Naive thymus-derived CD4-positive, alpha-beta T cell (primary cell): Measurements from ENCODE around the gene INMT. TPM values are rescaled to one million over a fixed set of nuclear protein-coding genes. Genes with fewer than 3 reads are reported as not detected.

Source experiments
- ATAC-seq: fragments of 150-1000 bp; cut with Tn5 transposase; 2 replicates; pipeline ENCODE4 v1.10.0; 2021; ENCODE audit warnings: mild to moderate bottlenecking, moderate library complexity
- CTCF ChIA-PET: fragments of 350-600 bp; sonication (Branson Sonifier 250); formaldehyde crosslinking; loops from one replicate; lab custom pipeline; 2021; ENCODE audit warnings: antibody characterized with exemption; lab: Charles Lee
- POLR2A ChIA-PET: fragments of 350-600 bp; sonication (Branson Sonifier 250); formaldehyde crosslinking; loops from one replicate; lab custom pipeline; 2021; ENCODE audit warnings: antibody characterized with exemption, inconsistent platforms; lab: Charles Lee
- DNase-seq, 9 donors: peaks; one replicate each; pipeline versions ENCODE4 v3.0.0 to v3.0.0-alpha.2; 2020 to 2022; ENCODE audit warnings: mixed read lengths in 1 of 9
- H3K27ac ChIP-seq: one replicate; pipeline ENCODE4 v1.7.0; 2013; ENCODE audit warnings: mild to moderate bottlenecking, low read depth, low read length, moderate library complexity
- H3K27me3 ChIP-seq, 2 donors: one replicate each; pipeline ENCODE4 v1.7.0; 2013; ENCODE audit warnings: low read length in 2 of 2, mild to moderate bottlenecking in 2 of 2, moderate library complexity in 2 of 2; ENCODE audit not compliant: control insufficient read depth in 2 of 2, insufficient read depth in 2 of 2
- H3K36me3 ChIP-seq, 3 experiments: 1 replicate in 2 of 3; 2 replicates in 1 of 3; pipeline ENCODE4 v1.7.0; 2013; ENCODE audit warnings: low read length in 3 of 3, mild to moderate bottlenecking in 3 of 3, moderate library complexity in 1 of 3; ENCODE audit not compliant: insufficient read depth in 3 of 3, control insufficient read depth in 2 of 3
- H3K4me1 ChIP-seq, 2 donors: one replicate each; pipeline ENCODE4 v1.7.0; 2013; ENCODE audit warnings: low read length in 2 of 2, mild to moderate bottlenecking in 2 of 2, moderate library complexity in 1 of 2; ENCODE audit not compliant: control insufficient read depth in 2 of 2, insufficient read depth in 2 of 2
- H3K4me3 ChIP-seq: 2 replicates; pipeline ENCODE4 v1.7.0; 2013; ENCODE audit warnings: mild to moderate bottlenecking, low read length
- H3K9me3 ChIP-seq, 3 experiments: 1 replicate in 2 of 3; 2 replicates in 1 of 3; pipeline ENCODE4 v1.7.0; 2013; ENCODE audit warnings: low read length in 3 of 3; ENCODE audit not compliant: control insufficient read depth in 2 of 3
- H3K27ac Mint-ChIP-seq, 9 donors: one replicate each; pipeline ENCODE4 v1.8.0; 2020 to 2022; ENCODE audit warnings: mixed read lengths in 9 of 9, mild to moderate bottlenecking in 8 of 9, moderate library complexity in 5 of 9, inconsistent platforms in 2 of 9
- H3K27me3 Mint-ChIP-seq, 5 donors: one replicate each; pipeline ENCODE4 v1.8.0; 2021 to 2022; ENCODE audit warnings: mixed read lengths in 5 of 5, mild to moderate bottlenecking in 1 of 5
- H3K36me3 Mint-ChIP-seq, 5 donors: one replicate each; pipeline ENCODE4 v1.8.0; 2020 to 2022; ENCODE audit warnings: mixed read lengths in 5 of 5, mild to moderate bottlenecking in 3 of 5, inconsistent platforms in 1 of 5
- H3K4me1 Mint-ChIP-seq, 7 donors: one replicate each; pipeline ENCODE4 v1.8.0; 2020 to 2022; ENCODE audit warnings: mixed read lengths in 7 of 7, mild to moderate bottlenecking in 3 of 7, inconsistent platforms in 1 of 7
- H3K4me3 Mint-ChIP-seq, 10 donors: one replicate each; pipeline ENCODE4 v1.8.0; 2020 to 2022; ENCODE audit warnings: mild to moderate bottlenecking in 10 of 10, mixed read lengths in 10 of 10, moderate library complexity in 6 of 10, inconsistent platforms in 2 of 10
- H3K9me3 Mint-ChIP-seq, 11 donors: one replicate each; pipeline ENCODE4 v1.8.0; 2020 to 2022; ENCODE audit warnings: mixed read lengths in 11 of 11, mild to moderate bottlenecking in 4 of 11, inconsistent platforms in 1 of 11, moderate library complexity in 1 of 11
- intact Hi-C, 2 donors: fragments of 100-400 bp; cut with micrococcal nuclease; formaldehyde crosslinking; loops; one replicate each; pipeline ENCODE4 v1.15.1; 2023
- polyA plus RNA-seq, 2 donors: library from polyadenylated mRNA; unstranded; fragments of 300-500 nt; fragmentation: Illumina TruSeq; gene quantifications; one replicate each; pipeline ENCODE4 v1.2.3, GENCODE V29; 2021
- total RNA-seq, 6 experiments: library from RNA in 5 of 6; stranded (reverse) in 5 of 6; gene quantifications; 1 replicate in 5 of 6; 2 replicates in 1 of 6; pipeline ENCODE4 v1.2.3 and lab custom pipeline; 2021 to 2026

Gene INMT
- total and polyA plus RNA-seq, 7 experiments from 2014 or later: 0.24 to 4.8 (median 0.55) TPM; not detected in 1

- DNase-seq (no peak), ATAC-seq (no peak)
- Mint-ChIP-seq H3K4me3 (no peak overlapping the region), H3K4me1 (peaks cover 0 to 2% (median 0%) of the 10 kb centered on the region in 7 donors), H3K36me3 (peaks cover 0 to 5% (median 0%) of the 10 kb centered on the region in 5 donors), H3K27ac (no peak overlapping the region), H3K27me3 (peaks cover 0 to 14% (median 8%) of the 10 kb centered on the region in 5 donors), H3K9me3 (peaks cover 0 to 3% (median 0%) of the 10 kb centered on the region in 11 donors)
- POLR2A ChIA-PET: interaction anchor here (0.5 kb wide), 1 partner anchor 27 kb away, joined by 3 read pairs; no protein-coding TSS in a partner anchor
- CTCF ChIA-PET: interaction anchor here (0.6 kb wide), 1 partner anchor 25 kb away, joined by 5 read pairs; no protein-coding TSS in a partner anchor
- H3K4me1 ChIP-seq: no peaks in the 10 kb centered on the region
- H3K9me3 ChIP-seq: peaks cover 0 to under 1% (median 0%) of the 10 kb centered on the region in 3 experiments
- no peaks in the 10 kb centered on the region for H3K36me3 ChIP-seq
- no peak overlapping the region for H3K4me3 ChIP-seq
- H3K27me3 ChIP-seq: no peaks in the 10 kb centered on the region
- intact Hi-C loops: no loop called here
- H3K27ac ChIP-seq: no peak overlapping the region
These were observed 3.6 kb downstream of the INMT start for GRCh38 chr7:30755384-30756154.

GRCh38 chr7:30757342-30757692, 5.4 kb downstream of the INMT start:
- Histone ChIP-seq H3K27ac (no peak overlapping the region), H3K27me3 (no peaks in the 10 kb centered on the region), H3K36me3 (no peaks in the 10 kb centered on the region), H3K9me3 (no peaks in the 10 kb centered on the region), H3K4me3 (no peak overlapping the region), H3K4me1 (no peaks in the 10 kb centered on the region)
- Mint-ChIP-seq H3K27me3 (peaks cover 0 to 14% (median 8%) of the 10 kb centered on the region in 5 donors), H3K27ac (no peak overlapping the region), H3K36me3 (peaks cover 0 to 4% (median 0%) of the 10 kb centered on the region in 5 donors), H3K4me1 (peaks cover 0 to 2% (median 0%) of the 10 kb centered on the region in 7 donors), H3K9me3 (peaks cover 0 to 3% (median 0%) of the 10 kb centered on the region in 11 donors), H3K4me3 (no peak overlapping the region)
- intact Hi-C loops: no loop called here
- POLR2A ChIA-PET: no interaction called here
- ATAC-seq: no peak
- CTCF ChIA-PET: no interaction called here
- DNase-seq: no peak

GRCh38 chr7:30760514-30761213, 8.7 kb downstream of the INMT start:
- CTCF ChIA-PET: interaction anchor here (0.6 kb wide), 1 partner anchor 391 kb away, joined by 5 read pairs; no protein-coding TSS in a partner anchor
- POLR2A ChIA-PET: no interaction called here

GRCh38 chr7:30761214-30762156, 9.6 kb downstream of the INMT start:
- ATAC-seq (no peak), DNase-seq (no peak)
- no peaks in the 10 kb centered on the region for H3K36me3 ChIP-seq
- H3K27ac ChIP-seq: no peak overlapping the region
- H3K4me1 ChIP-seq: no peaks in the 10 kb centered on the region
- H3K9me3 ChIP-seq: no peaks in the 10 kb centered on the region
- no peak overlapping the region for H3K27ac Mint-ChIP-seq
- no peaks in the 10 kb centered on the region for H3K27me3 ChIP-seq
- peaks cover 0 to 2% (median 0%) of the 10 kb centered on the region in 7 donors for H3K4me1 Mint-ChIP-seq
- peaks cover 0 to 4% (median 0%) of the 10 kb centered on the region in 5 donors for H3K36me3 Mint-ChIP-seq
- H3K4me3 ChIP-seq: no peak overlapping the region
- intact Hi-C loops: no loop called here
- no peak overlapping the region for H3K4me3 Mint-ChIP-seq
- peaks cover 0 to 1% (median 0%) of the 10 kb centered on the region in 11 donors for H3K9me3 Mint-ChIP-seq
- CTCF ChIA-PET: interaction anchor here (0.6 kb wide), 1 partner anchor 392 kb away, joined by 5 read pairs; no protein-coding TSS in a partner anchor
- peaks cover 0 to 14% (median 8%) of the 10 kb centered on the region in 5 donors for H3K27me3 Mint-ChIP-seq
- POLR2A ChIA-PET: no interaction called here

More at GRCh38 chr7:30760514-30761213, 8.7 kb downstream of the INMT start:
- no peak for ATAC-seq
- intact Hi-C loops: no loop called here
- Mint-ChIP-seq H3K4me3 (no peak overlapping the region), H3K36me3 (peaks cover 0 to 4% (median 0%) of the 10 kb centered on the region in 5 donors), H3K27me3 (peaks cover 0 to 14% (median 8%) of the 10 kb centered on the region in 5 donors), H3K9me3 (peaks cover 0 to 1% (median 0%) of the 10 kb centered on the region in 11 donors), H3K4me1 (peaks cover 0 to 2% (median 0%) of the 10 kb centered on the region in 7 donors), H3K27ac (no peak overlapping the region)
- Histone ChIP-seq H3K36me3 (no peaks in the 10 kb centered on the region), H3K4me1 (no peaks in the 10 kb centered on the region), H3K27me3 (no peaks in the 10 kb centered on the region), H3K9me3 (no peaks in the 10 kb centered on the region), H3K4me3 (no peak overlapping the region), H3K27ac (no peak overlapping the region)
- no peak for DNase-seq

- no peaks in the 10 kb centered on the region for H3K36me3 ChIP-seq
- H3K9me3 Mint-ChIP-seq: peaks cover 0 to 1% (median 0%) of the 10 kb centered on the region in 11 donors
- ChIA-PET POLR2A (interaction anchor here (1.0 kb wide), 1 partner anchor 23 kb away, joined by 4 read pairs; no protein-coding TSS in a partner anchor), CTCF (interaction anchor here (0.6 to 1.6 kb wide), 2 partner anchors 24 to 33 kb away, joined by 3 to 6 read pairs; no protein-coding TSS in a partner anchor)
- intact Hi-C loops: no loop called here
- H3K4me1 Mint-ChIP-seq: no peaks in the 10 kb centered on the region
- H3K27me3 ChIP-seq: no peaks in the 10 kb centered on the region
- H3K4me3 ChIP-seq: no peak overlapping the region
- peaks cover 0 to 16% (median 8%) of the 10 kb centered on the region in 5 donors for H3K27me3 Mint-ChIP-seq
- no peaks in the 10 kb centered on the region for H3K4me1 ChIP-seq
- no peaks in the 10 kb centered on the region for H3K9me3 ChIP-seq
- H3K27ac Mint-ChIP-seq: no peak overlapping the region
- H3K27ac ChIP-seq: no peak overlapping the region
- no peak overlapping the region for H3K4me3 Mint-ChIP-seq
- ATAC-seq (no peak), DNase-seq (no peak)
- peaks cover 0 to 3% (median 0%) of the 10 kb centered on the region in 5 donors for H3K36me3 Mint-ChIP-seq
These were observed 12.4 kb downstream of the INMT start for GRCh38 chr7:30764030-30764975.
